ENCODE results near the gene STON2.

DNA sequence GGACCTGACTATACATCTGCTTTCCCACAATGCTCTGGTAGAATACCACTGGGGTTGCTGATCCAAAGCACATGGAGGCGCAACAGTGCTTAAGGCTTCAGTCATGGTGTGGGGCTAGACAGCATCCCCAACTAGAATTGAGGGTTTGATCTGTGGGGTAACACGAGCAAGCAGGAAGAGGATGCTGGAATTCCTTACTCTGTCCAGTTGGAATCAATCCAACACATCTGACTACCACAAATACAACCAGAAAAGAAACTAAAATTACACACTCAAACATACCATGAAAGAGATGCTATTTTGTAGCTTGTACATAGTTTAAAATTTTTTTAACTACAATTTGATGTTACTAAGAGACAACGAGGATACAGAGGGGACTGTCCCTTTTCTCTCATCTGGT is 138.9 kb downstream of the STON2 start:
- TF ChIP-seq, protein P1, sequence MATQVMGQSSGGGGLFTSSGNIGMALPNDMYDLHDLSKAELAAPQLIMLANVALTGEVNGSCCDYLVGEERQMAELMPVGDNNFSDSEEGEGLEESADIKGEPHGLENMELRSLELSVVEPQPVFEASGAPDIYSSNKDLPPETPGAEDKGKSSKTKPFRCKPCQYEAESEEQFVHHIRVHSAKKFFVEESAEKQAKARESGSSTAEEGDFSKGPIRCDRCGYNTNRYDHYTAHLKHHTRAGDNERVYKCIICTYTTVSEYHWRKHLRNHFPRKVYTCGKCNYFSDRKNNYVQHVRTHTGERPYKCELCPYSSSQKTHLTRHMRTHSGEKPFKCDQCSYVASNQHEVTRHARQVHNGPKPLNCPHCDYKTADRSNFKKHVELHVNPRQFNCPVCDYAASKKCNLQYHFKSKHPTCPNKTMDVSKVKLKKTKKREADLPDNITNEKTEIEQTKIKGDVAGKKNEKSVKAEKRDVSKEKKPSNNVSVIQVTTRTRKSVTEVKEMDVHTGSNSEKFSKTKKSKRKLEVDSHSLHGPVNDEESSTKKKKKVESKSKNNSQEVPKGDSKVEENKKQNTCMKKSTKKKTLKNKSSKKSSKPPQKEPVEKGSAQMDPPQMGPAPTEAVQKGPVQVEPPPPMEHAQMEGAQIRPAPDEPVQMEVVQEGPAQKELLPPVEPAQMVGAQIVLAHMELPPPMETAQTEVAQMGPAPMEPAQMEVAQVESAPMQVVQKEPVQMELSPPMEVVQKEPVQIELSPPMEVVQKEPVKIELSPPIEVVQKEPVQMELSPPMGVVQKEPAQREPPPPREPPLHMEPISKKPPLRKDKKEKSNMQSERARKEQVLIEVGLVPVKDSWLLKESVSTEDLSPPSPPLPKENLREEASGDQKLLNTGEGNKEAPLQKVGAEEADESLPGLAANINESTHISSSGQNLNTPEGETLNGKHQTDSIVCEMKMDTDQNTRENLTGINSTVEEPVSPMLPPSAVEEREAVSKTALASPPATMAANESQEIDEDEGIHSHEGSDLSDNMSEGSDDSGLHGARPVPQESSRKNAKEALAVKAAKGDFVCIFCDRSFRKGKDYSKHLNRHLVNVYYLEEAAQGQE (IDR thresholded peaks at IDR 0.05): no peak
- TF ChIP-seq, protein P2, sequence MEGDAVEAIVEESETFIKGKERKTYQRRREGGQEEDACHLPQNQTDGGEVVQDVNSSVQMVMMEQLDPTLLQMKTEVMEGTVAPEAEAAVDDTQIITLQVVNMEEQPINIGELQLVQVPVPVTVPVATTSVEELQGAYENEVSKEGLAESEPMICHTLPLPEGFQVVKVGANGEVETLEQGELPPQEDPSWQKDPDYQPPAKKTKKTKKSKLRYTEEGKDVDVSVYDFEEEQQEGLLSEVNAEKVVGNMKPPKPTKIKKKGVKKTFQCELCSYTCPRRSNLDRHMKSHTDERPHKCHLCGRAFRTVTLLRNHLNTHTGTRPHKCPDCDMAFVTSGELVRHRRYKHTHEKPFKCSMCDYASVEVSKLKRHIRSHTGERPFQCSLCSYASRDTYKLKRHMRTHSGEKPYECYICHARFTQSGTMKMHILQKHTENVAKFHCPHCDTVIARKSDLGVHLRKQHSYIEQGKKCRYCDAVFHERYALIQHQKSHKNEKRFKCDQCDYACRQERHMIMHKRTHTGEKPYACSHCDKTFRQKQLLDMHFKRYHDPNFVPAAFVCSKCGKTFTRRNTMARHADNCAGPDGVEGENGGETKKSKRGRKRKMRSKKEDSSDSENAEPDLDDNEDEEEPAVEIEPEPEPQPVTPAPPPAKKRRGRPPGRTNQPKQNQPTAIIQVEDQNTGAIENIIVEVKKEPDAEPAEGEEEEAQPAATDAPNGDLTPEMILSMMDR (IDR thresholded peaks at IDR 0.05; ENCODE audit: low read depth, low read length, missing input control): no peak
- no peak for TF ChIP-seq RAD21 (IDR thresholded peaks at IDR 0.05)
- TF ChIP-seq TAF1 (conservative IDR thresholded peaks at IDR 0.05): no peak
- TF ChIP-seq, protein P3, sequence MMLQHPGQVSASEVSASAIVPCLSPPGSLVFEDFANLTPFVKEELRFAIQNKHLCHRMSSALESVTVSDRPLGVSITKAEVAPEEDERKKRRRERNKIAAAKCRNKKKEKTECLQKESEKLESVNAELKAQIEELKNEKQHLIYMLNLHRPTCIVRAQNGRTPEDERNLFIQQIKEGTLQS (IDR thresholded peaks at IDR 0.05): no peak
- TF ChIP-seq, protein P4, sequence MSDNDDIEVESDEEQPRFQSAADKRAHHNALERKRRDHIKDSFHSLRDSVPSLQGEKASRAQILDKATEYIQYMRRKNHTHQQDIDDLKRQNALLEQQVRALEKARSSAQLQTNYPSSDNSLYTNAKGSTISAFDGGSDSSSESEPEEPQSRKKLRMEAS (IDR thresholded peaks at IDR 0.05): no peak
- TF ChIP-seq GABPA (IDR thresholded peaks at IDR 0.05 in 1 of 2, conservative IDR thresholded peaks at IDR 0.05 in 1 of 2): no peak
- TF ChIP-seq FOXA1 (IDR thresholded peaks at IDR 0.05): no peak
- no peak for TF ChIP-seq YY1 (IDR thresholded peaks at IDR 0.05)
- TF ChIP-seq JUND (IDR thresholded peaks at IDR 0.05): no peak
- no peak for TF ChIP-seq RXRA (IDR thresholded peaks at IDR 0.05)
- TF ChIP-seq, protein P5, sequence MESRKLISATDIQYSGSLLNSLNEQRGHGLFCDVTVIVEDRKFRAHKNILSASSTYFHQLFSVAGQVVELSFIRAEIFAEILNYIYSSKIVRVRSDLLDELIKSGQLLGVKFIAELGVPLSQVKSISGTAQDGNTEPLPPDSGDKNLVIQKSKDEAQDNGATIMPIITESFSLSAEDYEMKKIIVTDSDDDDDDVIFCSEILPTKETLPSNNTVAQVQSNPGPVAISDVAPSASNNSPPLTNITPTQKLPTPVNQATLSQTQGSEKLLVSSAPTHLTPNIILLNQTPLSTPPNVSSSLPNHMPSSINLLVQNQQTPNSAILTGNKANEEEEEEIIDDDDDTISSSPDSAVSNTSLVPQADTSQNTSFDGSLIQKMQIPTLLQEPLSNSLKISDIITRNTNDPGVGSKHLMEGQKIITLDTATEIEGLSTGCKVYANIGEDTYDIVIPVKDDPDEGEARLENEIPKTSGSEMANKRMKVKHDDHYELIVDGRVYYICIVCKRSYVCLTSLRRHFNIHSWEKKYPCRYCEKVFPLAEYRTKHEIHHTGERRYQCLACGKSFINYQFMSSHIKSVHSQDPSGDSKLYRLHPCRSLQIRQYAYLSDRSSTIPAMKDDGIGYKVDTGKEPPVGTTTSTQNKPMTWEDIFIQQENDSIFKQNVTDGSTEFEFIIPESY (IDR thresholded peaks at IDR 0.05): no peak
